DMS 273 (cell line): ENCODE results near the gene AKR1C1.
"Not testable (repeated sequence)": the region's sequence is repeated elsewhere in the genome, so short reads cannot be mapped to it uniquely, and the experiment has no call there.

Experiments used
- DNase-seq: peaks from one replicate; lab custom pipeline; 2025; ENCODE audit not compliant: unreplicated experiment; lab: John Stamatoyannopoulos, UW

Gene AKR1C1

DNA sequence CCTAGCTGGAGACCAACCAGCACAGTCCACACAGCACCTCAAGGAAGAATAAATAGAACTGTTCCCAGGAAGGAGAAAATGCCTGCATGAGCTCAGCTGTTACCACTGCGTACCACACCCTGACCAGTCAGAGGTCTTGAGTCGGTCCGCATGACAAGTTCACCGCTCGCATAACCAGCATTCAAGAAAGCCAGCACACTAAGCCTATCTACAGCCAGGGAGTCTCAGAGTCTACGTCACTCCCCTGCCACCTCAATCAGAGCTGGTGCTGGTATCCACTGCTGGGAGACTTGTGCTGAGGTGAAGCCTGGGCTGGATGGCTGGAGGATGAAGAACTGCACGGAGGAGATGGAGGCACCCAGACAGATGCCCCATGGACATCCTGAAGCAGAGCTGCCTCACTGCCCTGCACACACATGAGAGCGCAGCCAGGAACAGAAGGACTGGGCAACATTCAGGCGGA, 19.6 kb downstream of the AKR1C1 start:
- DNase-seq, result no peak

DNA sequence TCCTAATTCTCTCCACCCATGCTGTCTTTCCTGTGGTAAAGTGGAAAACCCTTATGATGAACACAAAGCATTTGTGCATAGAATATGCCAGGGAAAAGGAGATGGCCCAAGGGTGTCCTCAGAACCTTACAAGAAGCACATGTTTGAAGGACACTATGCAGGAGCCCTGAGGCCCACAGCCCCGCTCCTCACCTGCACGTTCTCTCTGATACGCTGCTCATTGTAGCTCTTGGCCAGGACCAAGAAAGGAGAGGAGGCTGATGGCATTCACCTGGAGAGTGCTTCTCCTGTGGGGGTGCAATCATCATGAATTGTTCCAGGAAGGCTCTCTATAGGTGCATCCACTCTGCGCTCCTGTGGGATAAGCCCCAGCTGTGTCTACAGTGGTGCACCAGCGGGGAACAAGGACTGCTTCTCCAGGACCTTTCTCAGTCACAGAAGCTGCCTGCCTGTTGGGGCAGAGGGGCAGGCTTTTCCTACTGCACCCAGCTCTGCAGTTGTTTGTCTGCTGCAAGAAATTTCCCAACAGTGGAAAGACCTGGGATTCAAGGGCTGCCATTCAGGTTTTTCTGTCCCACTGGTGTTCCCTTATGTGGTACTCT, 20.5 kb downstream of the AKR1C1 start:
- no peak for DNase-seq

DNA sequence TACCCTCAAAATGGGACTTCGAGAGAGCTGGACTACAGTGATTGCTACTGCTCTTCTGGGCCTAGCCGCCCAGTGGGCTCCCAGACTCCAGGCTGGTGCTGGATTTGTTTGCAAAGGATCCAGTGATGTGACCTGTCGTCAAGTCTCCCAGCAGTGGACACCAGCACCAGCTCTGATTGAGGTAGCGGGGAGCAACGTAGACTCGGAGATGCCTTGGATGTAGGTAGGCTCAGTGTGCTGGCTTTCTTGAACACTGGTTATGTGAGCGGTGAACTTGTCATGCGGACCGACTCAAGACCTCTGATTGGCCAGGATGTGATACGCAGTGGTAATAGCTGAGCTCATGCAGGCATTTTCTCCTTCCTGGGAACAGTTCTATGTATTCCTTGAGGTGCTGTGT, 21.0 kb downstream of the AKR1C1 start:
- DNase-seq, result no peak

DNA sequence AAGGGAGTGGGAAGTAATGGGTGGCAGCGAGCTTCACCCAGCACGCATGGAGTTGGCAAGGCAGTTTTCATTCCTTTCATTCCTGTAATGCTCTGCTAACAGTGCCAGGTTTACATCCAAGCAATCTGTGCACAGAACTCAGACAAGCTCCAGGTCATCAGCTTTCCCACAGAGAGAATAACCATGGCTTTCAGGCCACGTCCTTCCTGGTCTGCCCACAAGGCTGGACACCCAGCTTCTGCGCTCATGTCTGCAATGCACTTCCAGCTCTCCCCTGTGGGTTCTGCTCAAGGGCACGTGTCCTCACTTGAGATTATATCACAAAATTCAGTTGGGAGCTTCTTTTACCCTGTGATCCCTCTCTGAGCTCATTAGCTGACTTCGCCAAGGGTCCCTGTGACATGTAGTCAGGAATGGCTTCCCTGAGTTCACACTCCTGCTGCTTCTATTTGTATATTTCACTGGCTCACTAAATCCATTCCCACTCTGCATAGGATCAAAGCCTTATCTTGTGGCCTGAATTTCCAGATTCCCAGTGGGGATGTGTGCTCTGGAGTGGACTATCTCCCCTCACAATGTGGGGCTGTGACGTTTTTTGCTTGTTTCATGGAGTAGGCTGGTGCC, 21.9 kb downstream of the AKR1C1 start:
- no peak for DNase-seq

DNA sequence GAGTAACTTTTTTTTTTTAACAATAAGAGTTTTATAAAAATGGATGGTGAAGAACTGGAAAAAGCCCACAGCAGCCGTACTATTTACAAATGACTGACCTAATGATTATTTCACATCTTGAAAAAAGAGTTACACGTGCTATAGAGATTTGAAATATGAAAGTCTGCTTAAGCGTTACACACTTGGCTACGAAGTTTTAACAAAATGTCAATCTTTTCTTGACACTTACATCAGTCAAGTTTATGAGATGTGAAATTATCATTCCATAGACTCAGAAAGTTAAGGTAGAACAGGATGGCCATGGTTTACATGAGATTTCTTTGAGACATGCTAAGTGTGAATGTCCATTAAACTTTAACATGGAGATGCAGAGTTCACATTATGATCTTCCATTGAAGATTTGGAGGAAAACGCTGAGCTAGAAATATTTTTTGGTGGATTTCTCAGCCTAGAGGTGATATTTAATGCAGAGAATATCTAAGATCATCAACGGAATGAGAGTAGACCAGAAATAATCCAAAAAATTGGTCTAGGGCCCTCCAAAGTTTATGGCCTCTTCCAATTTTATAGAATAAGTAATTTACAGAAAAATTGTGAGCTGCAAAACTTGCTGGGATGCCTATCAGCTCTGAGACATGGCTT, 24.9 kb downstream of the AKR1C1 start:
- not testable (repeated sequence) for DNase-seq

DNA sequence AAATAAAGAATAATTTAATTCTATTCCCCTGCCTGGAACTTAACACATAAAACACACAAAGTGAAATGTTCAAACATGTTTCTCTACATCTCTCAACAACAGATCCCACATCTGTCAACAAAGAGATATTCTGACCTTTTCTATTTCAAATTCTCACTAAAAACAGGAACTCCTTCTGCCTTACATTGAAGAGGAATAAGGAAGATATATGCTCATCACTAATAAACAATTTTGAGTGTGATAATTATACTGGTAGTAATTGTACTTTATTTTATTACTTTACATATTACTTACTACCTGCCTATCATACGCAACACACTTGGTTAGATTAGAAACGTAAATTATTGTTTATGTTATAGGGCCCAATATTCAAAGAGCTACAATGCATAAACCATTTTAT, 27.0 kb downstream of the AKR1C1 start:
- no peak for DNase-seq

DNA sequence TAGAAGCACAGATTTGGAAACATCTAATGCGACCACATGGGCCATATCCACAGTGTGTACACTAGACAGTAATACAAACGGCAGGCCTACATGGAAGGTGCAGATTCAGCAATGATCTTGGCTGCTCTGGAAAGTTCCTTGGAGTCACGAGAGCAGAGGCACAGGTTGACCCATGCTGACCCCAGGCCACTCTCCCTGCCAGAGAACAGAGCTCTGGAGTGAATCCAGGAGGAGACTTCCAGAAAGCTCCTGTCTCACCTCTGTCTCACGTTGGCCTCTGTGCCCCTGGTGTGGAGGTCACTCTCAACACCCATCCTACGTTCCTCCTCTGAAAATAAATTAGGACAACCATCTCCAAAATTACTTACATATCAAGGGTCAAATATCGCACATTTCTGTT, 28.2 kb downstream of the AKR1C1 start:
- not testable (repeated sequence) for DNase-seq

DNA sequence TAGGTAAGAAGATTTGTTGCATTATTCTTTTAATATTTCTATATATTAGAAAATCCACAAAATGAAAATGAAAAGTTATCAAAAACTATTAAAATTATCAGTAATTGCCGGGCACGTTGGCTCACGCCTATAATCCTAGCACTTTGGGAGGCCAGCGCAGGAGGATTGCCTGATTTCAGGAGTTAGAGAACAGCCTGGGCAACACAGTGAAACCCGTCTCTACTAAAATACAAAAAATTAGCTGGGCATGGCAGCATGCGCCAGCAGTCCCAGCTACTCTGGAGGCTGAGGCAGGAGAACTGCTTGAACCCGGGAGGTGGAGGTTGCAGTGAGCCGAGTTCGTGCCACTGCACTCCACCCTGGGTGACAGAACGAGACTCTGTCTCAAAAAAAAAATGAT, 29.3 kb downstream of the AKR1C1 start:
- DNase-seq, result not testable (repeated sequence)

DNA sequence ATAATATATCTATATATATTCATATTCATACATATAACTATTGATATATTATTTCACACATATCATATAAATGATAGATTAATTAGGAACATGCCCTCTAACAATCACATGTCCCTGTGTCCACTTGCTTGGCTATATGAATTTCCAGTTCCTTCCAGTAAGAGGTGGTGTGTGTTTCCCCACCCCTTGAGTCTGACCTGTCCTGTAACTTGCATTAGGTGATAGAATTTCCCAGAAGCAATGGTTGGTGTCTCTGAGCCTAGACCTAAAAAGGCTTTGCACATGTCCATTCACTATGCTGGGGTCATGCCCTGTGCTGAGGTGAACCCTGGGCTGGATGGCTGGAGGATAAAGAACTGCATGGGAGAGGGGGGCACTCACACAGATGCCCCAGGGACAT, 31.0 kb downstream of the AKR1C1 start:
- DNase-seq, result not testable (repeated sequence)

DNA sequence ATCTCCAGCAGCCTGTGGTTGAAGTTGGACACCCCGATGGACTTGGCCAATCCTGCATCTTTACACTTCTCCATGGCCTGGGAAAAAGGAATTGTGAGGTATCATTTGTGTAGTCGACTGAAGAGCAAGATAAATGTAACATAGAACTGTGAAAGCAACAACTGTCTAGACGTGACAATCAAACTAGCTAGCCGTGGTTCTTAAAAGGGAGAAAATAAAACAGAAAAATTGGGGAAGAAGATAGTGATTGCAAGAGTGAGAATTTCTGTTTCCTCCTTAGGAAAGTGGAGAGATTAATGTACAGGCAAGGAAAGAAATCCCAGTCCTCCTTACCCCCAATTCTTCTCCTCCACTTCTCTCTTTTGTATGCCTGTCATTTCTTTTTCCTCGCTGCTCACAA, 35.5 kb downstream of the AKR1C1 start:
- DNase-seq, result no peak

DNA sequence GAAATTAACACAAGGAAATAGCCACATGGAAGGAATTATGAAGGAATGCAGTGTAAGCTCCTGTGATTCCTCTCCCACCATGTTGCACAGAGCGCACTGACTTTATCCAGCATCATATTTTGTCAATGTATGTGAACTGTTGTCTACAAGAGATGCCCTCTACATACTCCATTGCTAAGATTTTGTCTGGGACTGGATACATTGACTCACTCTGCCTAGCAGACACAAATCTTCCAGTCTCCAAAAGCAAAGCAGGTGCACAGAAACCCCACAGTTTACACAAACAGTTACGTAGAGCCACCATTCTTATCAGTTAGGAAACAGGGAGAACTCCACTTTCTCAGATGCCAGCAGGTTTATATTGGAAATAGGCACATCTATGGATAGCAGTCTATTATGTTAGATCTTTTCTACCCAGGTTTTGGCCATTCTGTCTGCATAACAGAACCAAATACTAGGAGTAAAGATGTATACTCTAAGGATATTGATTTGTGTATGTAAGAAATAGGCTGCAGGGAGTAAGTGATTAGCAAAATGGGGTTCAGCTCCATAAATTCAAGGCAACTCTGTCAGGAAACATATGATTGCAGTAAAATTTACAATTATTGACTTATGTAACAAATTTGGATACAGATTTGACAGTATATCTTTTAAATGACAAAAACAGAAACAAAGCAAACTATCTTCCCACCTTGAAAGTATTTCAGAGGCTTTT, 39.0 kb downstream of the AKR1C1 start:
- DNase-seq, result no peak

DNA sequence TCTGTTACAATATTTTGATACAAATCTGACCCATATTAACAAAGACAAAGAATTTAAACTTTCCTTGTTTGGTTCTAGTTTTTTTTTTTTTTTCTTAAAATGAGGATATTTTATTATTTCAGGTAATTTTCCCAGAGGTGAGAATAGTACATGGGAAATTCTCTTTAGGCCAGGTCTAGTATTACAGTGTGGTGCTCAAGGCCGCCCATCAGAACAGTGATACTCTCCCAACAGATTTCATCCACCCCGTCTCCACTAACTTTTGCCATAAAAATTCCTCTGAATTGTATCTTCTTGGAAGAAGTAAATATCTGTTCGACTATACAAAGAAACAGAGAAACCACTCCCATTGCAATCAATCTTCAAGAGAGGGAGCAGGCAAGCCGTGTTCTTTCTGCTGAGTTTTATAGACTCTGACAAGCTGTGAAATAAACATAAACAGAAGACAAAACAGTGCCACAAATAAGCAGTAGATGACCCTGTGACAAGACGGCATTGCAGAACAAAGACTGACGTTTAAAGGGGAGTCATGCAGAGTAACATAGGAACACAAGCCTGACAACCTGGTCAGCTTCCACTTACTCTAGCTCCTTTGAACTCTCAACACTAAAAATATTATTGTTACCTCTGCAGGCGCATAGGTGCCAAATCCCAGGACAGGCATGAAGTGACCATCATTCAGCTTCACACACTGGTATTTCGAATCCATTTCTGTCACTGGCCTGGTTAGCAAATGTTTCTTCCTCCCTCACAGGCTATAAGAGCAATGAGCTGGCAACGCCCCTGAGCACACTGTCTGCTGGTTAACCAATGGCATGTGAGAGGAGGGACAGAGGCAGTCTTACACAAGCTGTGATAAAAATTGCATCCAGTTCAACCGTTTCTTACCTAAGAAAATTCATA, 40.2 kb downstream of the AKR1C1 start, which contains the start of gene AKR1C2:
AKR1C2 (minus strand) TSS at position 731 of the 903 bp plus-strand sequence; CDS start at position 709, 22 bp downstream.
- not testable (repeated sequence) for DNase-seq

DNA sequence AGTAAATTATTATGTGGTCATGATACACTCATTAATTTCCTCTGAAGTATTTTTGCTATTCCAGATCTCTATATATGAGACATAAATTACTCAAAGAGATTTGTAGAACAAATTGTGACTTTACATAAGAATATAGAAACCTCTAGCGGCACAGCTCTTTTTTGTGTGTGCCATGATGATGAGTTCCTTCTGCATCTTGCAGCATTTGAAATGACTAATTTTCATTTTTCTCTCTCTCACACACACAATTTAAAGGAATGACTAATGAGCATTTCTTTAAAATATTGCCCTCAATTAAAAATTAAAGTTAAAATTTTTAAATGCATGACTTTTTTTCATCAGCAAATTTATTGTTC, 40.8 kb downstream of the AKR1C1 start:
- DNase-seq, result not testable (repeated sequence)

DNA sequence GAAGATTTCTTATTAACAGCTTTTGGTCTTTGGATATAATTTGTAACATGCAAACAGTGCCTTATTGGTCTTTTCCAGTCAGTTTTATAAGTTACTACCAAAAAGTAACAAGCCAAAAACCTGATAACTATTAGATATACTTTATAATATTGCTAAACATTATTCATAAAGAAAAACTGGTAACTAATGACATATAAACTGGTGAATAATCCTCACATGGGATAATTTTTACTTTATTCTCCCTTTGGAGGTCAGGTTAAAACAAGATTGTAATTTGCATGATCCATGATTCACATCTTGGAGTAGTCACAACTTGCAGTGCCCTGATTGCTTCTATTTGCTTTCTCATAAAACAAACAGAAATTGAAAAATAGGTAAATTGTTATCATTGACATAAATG, 41.3 kb downstream of the AKR1C1 start:
- DNase-seq, result not testable (repeated sequence)

DNA sequence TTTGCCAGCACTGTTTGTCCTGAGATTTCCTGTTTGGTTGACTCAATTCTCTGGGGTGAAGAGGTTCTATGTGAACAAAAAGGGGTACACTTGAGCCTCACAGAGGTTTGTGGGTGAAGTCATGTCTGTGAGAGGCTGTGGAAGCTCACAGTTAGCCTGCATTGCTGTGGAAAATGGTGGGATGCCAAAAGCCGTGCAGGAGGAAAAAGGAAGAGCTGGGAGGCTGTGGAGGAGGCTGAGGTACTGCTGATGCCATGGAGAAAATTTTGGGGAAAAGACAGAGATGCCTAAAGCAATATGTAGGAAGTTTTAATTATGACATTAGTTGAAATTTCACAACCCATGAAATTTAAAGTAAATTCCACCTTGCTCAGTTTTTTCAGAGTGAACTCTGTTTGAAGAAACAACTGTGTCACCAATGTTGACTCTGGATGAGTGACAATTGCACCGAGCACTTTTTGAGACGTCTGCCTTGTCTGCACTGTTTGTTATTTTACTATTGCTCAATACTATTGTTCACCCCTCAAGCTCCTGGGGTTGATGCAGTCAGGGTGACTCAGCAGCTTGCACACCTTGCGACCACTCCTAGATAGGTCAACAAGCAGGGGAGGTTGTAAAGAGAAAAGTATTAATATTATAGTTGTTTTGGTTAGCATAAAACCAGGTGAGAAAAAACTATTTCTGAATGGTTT, 45.8 kb downstream of the AKR1C1 start:
- not testable (repeated sequence) for DNase-seq

DNA sequence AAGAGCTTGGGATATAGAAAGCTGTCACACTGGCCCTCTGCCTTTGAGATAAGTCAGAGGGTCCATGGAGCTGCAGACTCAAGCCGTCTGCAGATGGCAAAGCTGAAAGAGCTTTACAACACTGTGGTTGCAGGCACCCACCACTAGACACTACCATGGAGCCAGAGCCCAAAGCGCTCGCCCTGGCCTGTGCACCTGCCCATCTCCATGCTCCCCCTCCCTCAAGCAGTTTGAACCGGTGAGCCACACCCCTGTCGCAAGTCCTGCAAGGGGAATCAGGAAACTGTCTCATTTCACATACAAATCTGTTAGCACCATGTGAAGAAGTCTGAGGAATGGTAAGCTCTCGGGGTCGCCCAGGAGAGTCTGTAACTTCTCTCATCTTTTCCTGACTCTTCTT, 46.8 kb downstream of the AKR1C1 start:
- not testable (repeated sequence) for DNase-seq

DNA sequence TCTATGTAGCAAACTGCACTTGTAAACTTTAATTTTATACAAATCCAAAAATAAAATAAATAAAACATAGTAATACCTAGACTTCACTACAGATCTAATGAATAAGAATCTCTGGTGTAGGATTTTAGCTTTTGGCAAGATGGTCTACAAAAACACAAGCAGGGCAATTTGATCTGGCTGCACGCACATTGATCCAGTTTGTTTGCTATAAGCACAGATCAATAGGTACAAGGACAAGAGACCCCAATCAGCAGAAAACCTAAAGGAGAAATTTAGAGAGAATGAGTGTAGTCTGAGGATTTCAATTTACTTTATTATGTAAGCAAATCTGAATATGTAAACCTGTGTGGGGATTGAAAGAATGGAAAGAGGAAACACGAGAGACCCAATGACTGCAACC, 48.2 kb downstream of the AKR1C1 start:
- DNase-seq, result not testable (repeated sequence)

DNA sequence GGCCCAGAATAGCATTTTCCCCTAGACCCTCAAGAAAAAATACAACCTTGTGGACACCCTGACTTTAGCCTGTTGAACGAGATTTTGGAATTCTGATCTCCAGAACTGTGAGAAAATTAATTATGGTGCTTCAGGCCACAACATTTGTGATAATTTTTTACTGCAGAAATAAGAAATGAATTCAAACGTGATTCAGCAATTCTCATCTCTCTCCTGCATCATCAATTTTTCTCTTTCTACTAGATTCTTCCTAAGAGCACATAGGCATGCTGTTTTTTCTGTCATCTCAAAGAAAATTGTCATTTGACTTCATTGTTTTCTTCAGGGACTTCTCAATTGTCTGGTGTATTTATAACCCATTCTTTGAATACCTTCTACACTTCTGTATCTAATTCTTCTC, 49.4 kb downstream of the AKR1C1 start:
- DNase-seq, result no peak

DNA sequence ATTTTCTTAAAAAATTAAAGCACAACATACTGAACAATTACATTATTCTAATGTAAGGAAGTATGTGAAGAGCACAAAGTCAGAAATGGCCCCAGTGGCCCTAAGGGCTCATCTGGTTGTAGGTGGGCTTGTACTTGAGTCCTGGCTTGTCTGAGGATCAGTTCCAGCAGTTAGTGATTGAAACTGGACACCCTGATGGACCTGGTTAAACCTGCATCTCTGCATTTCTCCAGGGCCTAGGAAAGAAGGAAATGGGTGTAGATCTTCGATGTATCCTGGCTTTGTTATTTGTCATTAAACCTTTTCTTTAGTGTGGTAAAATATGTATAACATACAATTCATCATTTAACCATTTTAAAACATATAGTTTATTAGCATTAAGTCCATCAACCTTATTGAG, 50.2 kb downstream of the AKR1C1 start:
- DNase-seq, result no peak
